Stimulated activated CD4-positive, alpha-beta T cell treated with anti-CD3 and anti-CD28 coated beads, Interleukin-1b, Interleukin-23, amount 100 ng/mL, for 48 hours (primary cell): ENCODE data around the gene EXOSC3.
"Not testable (repeated sequence)": the region's sequence is repeated elsewhere in the genome, so short reads cannot be mapped to it uniquely, and the experiment has no call there.

Experiments
- DNase-seq: peaks from one replicate; pipeline ENCODE4 v3.0.0-alpha.2; 2020

Gene EXOSC3

DNA sequence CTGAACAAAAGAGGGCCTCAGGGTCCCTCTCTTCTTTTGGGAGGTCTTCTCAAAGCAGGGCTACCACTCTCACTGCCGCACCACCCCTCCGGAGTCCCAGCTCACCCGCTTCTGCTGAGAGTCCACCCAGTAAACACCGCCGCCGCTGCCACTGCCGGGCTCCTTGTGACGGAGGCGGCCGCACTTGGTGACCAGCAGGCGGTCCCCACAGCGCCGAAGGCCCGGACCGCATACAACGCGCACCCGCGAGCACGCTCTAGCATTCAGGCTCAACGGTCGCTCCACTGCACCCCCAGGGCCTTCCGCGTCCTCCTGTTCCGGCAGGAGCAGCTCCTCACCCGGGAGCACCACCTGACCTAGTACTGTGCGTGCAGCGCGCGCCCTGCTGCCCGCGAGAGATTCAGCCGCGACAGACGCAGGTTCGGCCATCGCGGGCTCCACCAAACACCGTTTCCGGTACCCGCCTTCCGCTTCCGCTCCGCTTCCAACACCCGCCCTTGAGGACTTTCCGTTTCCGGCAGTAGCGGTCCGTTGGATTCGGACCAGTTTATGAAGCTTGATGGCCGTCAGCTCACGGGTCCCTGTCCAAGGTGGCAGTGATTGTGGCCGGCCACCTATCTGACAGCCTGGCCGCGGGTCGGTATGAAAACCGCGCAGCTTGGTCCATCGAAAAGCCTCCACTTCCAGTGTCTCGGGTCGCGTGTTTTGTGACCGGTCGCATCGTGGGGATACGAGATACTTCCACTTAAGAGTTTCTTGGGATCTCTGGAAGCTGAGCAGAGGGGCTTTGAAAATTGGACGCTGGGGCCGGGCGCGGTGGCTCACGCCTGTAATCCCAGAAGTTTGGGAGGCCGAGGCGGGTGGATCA lies at the start of gene EXOSC3:
TSS of gene EXOSC3 (minus strand) at position 449 of the 868 bp plus-strand sequence. CDS start at position 429, 20 bp downstream.
- peak; percentile 88 for DNase-seq

DNA sequence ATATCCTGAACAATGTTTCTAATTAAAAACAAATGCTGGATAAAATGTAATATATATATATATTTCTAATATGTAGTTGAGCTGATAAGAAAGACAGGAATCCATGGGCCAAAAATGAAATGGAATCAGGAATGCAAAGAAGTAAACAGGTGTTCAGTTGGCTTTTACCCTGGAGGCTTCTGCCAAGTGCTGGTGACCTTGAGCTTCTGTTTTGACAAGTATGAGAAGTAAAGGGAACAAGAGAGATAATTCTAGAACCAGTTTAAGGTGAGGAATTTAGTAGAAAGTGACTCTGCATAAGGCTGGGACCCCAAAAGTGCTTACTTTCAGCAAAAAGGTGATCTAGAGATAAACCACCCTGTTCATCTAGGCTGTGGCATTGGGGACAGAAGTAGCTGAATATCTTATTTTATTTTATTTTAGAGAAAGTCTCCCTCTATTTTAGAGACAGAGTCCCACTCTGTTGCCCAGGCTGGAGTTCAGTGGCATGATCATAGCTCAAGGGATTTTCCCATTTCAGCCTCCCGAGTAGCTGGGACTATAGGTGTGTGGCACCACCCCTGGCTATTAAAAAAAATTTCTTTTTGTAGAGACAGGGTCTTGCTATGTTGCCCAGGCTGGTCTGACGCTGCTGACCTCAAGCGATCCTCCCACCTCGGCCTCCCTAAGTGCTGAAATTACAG lies 42.8 kb upstream of the EXOSC3 start:
- no peak for DNase-seq

DNA sequence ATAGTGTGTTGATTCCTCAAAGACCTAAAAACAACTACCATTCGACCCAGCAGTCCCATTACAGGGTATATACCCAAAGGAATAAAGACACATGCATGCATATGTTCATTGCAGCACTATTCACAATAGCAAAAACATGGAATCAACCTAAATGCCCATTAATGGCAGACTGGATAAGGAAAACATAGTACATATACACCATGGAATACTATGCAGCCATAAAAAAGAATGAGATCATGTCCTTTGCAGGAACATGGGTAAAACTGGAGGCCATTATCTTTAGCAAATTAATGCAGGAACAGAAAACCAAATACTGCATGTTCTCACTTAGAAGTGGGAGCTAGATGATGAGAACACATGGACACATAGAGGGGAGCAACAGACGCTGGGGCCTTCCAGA lies 40.3 kb upstream of the EXOSC3 start:
- not testable (repeated sequence) for DNase-seq

DNA sequence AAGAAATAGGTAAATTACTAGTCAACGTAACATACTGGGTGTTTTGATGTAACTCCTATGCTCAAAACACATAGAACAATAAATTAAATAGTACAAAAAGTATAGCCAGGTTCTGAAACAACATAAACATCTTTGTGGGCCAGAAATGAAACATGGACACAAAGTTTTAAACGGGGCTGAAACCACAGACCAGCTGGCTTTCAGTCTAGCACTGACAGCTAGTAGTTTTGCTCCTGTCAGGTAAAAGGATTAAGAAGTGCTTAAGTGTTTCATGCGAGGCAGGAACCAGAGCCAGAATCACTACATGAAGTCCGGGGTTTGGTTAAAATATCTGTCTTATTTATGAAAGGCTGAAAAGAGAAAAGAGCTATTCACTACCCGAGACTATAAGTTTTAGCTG lies 35.3 kb upstream of the EXOSC3 start:
- no peak for DNase-seq

DNA sequence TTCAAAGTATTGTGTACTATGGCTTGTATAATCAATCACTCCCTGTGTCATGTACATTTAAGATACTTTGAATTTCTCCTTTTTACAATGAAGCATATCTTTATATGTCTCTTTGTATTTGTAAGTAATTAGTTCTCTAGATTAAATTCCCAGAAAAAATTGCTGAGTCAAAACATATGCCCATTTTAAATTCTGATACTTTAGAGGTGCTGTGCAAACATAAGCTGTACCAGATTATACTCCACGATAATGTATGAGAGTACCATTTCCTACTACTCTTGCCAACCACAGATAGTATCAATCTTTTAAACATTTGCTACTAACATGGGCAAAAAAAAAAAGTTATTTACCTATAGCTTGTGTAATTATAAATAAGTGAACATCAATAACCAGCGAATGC lies 34.0 kb upstream of the EXOSC3 start:
- DNase-seq: no peak

DNA sequence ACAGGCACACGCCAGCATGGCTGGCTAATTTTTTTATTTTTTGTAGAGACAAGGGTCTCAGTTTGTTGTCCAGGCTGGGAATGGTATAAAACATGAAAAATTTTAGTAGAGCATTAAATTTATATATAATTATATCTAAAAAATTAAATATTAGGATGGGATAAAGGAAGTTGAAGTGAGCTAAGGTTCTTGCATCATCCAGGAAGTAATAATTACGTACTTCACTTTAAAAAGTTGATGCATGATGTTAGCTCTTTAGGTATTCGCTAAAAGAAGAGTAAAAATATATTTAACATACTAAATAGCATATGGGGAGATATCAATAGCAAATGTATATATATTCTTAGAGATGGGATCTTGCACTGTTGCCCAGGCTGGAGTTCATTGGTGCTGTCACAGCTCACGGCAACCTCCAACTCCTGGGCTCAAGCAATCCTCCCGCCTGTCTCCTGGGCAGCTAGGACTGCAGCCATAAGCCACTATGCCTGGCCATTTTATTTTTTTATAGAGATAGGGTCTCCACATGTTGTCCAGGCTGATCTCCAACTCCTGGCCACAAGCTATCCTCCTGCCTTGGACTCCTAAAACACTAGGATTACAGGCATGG lies 28.0 kb upstream of the EXOSC3 start:
- DNase-seq: no peak

DNA sequence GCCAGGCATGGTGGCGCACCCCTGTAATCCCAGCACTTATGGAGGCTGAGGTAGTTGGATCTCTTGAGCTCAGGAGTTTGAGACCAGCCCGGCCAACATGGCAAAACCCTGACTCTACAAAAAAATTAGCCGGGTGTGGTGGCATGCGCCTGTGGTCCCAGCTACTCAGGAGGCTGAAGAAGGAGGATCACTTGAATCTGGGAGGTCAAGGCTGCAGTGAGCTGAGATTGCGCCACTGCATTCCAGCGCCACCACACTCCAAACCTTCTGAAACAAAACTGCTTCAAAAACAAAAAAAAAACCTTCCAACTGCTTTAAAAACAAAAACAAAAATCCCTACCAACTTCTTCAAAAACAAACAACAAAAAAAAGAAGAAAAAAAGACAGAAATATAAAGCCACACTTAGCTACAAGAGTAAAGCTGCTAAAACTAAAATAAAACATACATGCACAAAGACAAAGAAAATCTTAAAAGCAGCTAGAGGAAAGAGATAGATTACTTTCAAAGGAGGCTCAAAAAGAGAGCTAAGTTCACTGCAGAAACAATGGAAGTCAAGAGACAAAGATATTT lies 27.1 kb upstream of the EXOSC3 start:
- DNase-seq: no peak

DNA sequence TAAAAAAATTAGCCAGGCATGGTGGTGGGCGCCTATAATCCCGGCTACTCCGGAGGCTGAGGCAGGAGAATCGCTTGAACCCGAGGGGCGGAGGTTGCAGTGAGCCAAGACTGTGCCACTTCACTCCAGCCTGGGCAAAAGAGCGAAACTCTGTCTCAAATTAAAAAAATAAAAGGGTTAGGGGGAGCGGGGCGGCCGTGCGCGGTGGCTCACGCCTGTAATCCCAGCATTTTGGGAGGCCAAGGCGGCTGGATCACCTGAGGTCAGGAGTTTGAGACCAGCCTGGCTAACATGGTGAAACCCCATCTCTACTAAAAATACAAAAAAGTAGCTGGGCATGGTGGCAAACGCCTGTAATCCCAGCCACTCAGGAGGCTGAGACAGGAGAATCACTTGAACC lies 24.8 kb upstream of the EXOSC3 start:
- DNase-seq: not testable (repeated sequence)

DNA sequence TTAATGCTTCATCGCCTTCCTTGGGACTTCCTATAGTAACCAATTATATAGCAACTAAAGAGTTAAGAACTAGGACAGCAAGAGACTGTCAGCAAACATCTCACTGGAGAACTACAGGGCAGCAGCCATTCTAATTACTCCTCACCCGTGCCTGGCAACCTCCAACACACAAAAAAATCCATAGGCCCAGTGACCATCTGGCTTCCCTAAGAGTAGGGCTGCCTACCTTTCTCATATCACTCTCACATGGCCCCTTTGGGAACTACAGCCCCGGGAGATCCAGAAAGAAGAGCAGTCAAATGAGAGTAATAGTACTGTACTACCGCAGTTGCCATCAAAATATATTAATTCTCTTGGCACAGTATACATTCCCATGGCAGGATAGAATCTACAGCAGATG lies 21.4 kb upstream of the EXOSC3 start:
- no peak for DNase-seq

DNA sequence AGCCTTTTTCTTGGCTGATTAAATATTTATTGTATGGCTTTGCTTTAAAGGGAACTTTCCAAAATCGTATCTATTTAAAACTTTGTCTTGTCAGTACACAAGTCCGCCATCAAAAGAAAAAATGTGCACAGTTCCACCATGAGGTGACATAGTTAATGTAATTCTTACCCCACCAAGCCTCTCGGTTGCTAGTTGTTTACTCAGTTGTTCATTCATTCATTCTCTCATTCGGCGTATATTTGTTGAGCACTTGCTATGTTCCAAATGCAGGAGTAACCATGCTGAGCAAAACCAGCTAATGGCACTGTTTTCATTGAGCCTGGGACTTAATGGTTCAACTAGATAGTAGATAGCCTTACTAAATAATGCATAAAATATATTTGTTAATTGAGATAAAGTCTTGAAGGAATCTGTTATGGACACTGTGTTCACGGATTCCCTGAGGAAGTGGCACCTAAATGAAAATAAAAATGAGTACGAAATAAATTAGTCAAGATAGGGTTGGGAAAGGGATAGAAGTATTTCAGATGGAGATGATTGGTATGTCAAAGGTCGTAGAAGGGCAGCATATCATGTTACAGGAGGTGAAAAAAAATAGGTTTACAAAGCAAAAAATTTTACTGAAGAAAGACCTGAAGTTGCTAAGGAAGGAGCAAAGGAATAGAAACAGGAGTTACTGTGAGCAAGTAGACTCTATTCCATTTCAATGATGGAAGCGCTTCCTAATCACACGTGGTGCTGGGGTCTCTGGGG lies 17.3 kb upstream of the EXOSC3 start:
- no peak for DNase-seq

DNA sequence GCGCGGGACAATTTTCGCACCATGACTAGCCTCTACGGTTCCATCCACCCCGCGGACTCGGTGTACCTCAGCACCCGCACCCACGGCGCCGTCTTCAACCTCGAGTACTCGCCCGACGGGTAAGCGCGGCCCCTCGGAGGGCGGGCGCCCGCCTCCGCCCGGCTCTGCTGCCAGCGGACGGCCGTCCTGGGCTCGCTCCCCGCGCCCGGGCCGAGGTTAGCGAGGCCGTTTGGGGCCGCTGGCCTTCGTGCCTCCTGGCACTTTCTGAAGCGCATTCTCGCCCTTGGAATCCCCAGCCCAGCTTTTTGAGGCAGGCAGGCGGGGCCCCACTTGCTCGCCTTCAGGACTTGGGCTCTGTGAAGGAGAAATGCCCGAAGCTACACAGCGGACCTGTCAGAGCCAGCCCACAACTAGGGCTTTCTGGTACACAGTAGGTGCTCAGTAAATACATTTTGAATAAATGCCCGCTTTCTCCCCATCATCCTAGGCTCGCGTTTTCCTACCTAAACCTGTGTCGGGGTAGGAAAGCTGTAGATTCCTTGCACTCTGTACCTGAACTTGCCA lies 16.5 kb upstream of the EXOSC3 start:
- peak; percentile 24 for DNase-seq

DNA sequence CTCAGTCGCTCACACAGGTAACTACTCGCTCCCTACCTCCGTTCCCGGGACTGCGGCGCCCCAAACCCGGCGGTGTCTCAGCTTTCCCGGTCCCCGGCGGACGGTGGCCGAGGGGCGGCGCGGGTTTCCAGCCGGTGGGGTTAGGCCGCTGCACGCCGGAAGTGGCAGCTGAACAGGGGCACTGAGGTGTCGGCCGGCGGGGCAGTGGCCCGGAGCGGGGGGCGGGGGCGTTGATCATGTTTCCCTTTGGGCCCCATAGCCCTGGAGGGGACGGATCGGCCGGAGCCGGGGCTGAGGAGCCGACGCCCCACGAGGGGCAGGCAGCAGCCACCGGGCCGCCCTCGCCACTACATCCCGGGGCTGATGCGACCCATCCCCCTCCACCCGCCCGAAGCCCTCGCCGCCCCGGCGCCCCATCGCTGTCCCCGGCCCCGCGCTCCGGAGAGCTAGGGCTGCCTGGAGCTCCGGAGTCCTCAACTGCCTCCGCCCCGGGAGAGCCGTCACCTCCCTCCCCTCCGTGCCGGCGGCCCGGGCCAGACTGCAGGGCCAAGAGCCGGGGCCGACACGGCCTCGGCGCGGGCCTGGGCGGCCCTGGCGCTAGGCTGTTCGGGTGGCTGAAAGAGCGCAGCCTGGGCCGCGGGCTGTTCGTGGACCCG lies 15.9 kb upstream of the EXOSC3 start, which contains the start of gene DCAF10:
TSS of gene DCAF10 (plus strand) at position 167 of the 656 bp plus-strand sequence. CDS start at position 237, 70 bp downstream.
- peak; percentile 89 for DNase-seq

DNA sequence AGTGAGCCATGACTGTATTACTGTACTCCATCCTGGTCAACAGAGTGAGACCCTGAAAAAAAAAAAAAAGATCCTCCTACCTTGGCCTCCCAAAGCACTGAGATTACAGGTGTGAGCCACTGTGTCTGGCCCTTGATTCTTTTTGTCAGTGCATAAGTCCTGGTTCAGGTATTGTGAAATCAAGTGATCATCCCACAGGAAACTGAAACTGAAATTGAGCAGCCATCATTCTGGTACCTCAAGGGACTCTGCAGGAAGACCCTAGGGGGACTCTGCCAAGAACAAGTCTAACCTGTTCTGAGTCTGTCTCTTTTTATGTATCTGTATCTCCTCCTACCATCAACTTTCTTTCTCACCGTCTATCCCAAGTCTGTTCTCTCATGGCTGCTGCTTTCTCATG lies 13.8 kb upstream of the EXOSC3 start:
- DNase-seq: no peak

DNA sequence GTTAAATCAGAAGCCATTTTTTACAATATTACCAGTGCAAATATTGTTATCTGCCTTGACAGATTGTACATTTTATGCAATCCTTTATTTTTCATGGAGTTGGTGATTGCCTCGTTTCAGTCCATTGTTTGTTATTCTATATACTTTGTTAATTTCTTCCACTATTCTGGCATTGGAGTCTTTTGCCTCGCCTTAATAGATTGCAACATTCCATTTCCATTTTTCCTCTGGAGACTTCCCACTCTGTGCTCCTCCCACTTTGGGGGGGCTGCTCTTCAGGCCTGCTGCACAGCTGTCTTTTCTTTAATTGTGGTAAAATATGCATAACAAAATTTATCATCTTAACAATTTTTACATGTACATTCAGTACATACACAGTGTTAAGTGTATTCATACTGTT lies 11.4 kb upstream of the EXOSC3 start:
- DNase-seq: no peak

DNA sequence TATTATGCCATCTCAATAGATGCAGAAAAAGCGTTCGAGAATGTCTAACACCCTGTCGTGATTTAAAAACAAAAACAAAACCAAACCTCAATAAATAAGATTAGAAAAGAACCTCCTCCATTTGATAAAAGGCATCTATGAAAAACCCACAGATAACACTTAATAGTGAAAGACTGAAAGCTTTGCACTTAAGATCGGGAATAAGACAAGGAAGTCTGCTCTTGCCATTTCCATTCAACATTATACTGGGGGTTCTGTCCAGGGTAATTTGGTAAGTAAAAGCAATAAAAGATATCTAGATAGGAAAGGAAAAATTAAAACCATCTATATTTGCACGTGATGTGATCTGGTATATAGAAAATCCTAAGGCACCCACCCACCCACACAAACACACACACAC lies 7.3 kb upstream of the EXOSC3 start:
- DNase-seq: no peak

DNA sequence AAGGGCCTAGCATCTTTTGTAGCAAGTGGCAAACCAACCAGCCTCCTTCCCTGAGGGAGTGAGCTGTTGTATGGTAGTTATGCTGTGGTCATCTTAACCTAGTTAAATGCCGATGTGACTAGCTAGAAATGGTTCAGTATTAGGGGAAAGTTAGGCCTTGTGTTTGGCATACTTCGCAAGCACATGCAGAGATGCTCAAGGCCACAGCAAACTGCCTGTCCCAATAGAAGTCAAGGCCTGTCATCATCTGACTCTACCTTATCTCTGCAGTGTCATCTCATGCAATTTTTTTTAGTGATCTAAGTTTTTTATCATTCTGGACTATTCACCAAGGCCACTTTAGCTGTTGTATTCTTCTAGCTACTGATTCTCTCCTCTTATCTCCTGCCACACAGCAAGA lies 5.2 kb upstream of the EXOSC3 start:
- no peak for DNase-seq

DNA sequence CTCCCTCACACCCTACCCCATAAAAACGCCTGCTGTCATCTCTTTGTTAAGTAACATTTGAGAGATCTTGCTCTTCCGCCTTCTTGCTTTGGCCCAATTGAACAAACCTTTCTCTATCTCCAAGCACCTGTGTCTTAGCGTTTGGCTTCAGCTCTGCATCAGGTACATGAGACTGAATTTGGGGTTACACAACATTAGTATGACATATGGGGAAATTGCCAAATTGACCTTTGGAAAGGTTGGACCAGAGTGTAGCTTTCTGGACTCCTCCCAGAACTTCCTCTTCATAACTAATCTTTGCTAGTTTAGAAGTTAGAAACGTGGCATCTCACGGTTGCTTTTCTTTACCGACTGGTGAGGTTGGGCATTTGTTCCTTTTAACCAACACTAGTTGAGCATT lies 3.5 kb upstream of the EXOSC3 start:
- no peak for DNase-seq

DNA sequence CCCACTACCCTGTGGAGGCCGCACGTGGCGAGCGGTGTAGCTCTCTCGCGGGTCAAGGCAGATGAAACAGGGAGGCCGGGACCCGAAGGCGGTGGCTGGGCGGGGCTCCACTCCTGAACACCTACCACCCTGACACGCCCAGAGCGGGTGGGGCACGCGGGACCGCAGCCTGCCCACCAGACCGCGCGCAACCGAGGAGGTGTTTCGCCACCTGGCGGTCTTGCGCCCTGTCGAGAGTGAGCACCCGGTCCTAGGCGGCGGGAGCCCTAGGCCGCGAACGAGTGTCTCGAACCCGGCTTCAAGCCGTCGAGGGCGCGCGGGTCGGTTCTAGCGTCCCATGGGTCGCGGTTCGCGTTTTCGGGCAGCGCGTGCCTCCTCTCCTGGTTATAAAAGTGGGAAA lies 2.2 kb upstream of the EXOSC3 start:
- DNase-seq: no peak

DNA sequence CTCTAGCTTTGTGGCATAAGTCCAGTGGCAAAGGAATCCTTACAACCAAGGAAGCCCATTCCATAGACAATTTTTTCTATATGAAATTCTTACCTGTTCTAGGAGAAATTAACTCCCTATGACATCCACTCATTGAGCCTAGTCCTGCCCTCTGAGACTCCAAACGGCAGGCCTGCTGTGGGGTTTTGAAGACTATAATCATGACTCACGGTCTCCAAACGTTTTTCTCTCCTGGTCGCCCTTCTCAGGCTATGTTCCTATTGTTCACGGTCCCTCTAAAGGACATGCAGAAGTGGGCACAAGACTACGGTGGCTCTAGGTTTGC lies 611 bp downstream of the EXOSC3 start:
- no peak for DNase-seq

DNA sequence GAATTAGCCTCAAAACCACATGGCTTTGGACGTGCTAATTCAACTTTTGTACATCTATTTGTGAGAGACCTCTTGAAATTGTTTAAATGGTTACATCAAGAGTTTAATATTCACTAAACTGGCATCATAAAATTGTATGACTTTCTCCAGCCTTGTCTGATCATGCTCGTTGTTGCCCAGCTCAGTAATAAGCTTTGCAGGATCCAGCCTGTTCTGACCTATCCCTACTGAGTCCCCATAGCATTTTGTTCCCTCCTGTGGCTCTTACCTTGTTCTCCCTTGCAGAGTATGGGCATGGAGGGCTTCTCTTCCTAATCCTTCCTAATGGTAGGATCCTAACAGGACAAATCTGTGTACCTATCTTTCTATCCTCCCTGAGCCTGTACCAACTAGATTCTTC lies 6.3 kb downstream of the EXOSC3 start:
- DNase-seq: no peak

DNA sequence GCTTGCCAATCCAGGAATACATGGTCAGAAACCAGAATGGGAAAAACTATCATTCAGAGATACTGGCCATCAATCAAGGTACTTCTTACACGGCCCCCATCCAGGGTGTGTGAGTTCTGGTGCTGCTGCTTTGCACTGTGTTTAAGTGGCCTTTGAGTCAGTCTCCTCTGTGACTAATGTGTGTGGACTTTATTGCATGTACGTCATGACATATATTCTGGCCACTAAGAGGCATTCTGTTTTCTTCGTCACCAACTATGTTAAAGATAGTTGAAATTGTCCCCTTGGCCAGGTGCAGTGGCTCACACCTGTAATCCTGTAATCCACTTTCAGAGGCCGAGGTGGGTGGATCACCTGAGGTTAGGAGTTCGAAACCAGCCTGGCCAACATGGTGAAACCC lies 8.5 kb downstream of the EXOSC3 start:
- DNase-seq: no peak
